HEK293T (cell line): ENCODE data around the gene SLC25A19.

Source experiments
- ARNT ChIP-seq: fragments of 450-650 bp; IDR thresholded peaks from 2 replicates; pipeline ENCODE4 v1.6.1; 2017; ENCODE audit warnings: mild to moderate bottlenecking
- ELF4 ChIP-seq: fragments of 450-650 bp; IDR thresholded peaks from 2 replicates; pipeline ENCODE4 v1.6.1; 2017; ENCODE audit warnings: antibody characterized with exemption
- FOXA1 ChIP-seq: fragments of 450-650 bp; IDR thresholded peaks from 2 replicates; pipeline ENCODE4 v1.6.1; 2016; ENCODE audit warnings: mild to moderate bottlenecking
- FOXM1 ChIP-seq: fragments of 450-650 bp; IDR thresholded peaks from 2 replicates; pipeline ENCODE4 v1.6.1; 2017; ENCODE audit warnings: mild to moderate bottlenecking, borderline replicate concordance
- HDGF ChIP-seq: fragments of 450-650 bp; IDR thresholded peaks from 2 replicates; pipeline ENCODE4 v1.6.1; 2017; ENCODE audit warnings: antibody characterized with exemption, borderline replicate concordance
- L3MBTL2 ChIP-seq: fragments of 450-650 bp; conservative IDR thresholded peaks from 2 replicates; pipeline ENCODE4 v1.6.1; 2016; ENCODE audit warnings: mild to moderate bottlenecking
- LEF1 ChIP-seq: fragments of 450-650 bp; IDR thresholded peaks from 2 replicates; pipeline ENCODE4 v1.6.1; 2017; ENCODE audit warnings: mild to moderate bottlenecking, borderline replicate concordance
- SP1 ChIP-seq: fragments of 450-650 bp; IDR thresholded peaks from 2 replicates; pipeline ENCODE4 v1.6.1; 2017
- TARDBP ChIP-seq: fragments of 450-650 bp; IDR thresholded peaks from 2 replicates; pipeline ENCODE4 v1.6.1; 2016
- ZNF384 ChIP-seq: fragments of 450-650 bp; IDR thresholded peaks from 2 replicates; pipeline ENCODE4 v1.6.1; 2016

DNA sequence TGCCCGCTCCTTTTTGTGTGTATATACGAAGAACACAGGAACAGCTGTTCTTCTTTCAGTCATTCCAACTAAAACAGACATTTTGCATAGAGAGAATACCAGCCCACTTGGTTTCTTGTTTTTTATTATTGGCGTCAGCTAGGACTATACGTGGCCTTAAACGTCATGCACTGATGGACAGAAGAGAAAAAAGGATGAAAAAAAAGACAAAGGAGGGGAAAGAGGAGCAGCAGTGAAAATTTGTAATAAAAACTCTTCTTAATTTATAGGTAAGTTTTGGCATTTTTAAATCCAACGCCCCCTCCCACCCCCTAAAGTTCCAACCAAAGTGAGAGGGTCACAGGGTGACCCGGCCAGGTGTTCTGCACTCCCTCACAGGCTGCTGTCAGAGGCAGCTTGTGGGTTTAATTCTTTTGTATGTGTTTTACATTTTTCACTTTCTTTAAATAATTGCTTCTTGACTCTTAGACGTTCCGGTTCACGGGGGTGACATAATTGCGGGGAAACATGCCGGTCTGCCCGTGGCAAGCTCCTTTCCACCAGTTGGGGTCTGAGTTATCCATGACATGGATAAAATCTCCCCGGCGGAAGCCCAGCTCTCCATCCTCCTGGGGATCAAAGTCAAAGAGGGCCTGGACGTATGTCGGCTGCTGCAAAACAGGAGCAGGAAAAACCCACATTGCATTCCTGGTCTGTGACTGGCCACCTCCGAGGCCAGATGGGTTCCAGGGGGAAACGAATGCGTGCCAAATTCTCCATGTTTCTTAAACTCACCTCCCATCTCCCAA is 30.9 kb upstream of the SLC25A19 start:
- TF ChIP-seq FOXA1 (no peak), LEF1 (no peak), FOXM1 (no peak), SP1 (no peak), L3MBTL2 (no peak), HDGF (no peak), ARNT (no peak), TARDBP (no peak), ELF4 (no peak), ZNF384 (no peak)
